ENCODE measurements around the gene BABAM2. TPM values are rescaled to one million over a fixed set of nuclear protein-coding genes. Genes with fewer than 3 reads are reported as not detected.
A peak's percentile ranks its signal among the peaks of the same experiment; 100 is the strongest.

Gene BABAM2
- total and polyA plus RNA-seq, 9 of the 15 experiments (the other 6 are each of a cell fraction or from before 2014, with no cell fraction given) = 10.9 to 37.4 (median 25.6) TPM

DNA sequence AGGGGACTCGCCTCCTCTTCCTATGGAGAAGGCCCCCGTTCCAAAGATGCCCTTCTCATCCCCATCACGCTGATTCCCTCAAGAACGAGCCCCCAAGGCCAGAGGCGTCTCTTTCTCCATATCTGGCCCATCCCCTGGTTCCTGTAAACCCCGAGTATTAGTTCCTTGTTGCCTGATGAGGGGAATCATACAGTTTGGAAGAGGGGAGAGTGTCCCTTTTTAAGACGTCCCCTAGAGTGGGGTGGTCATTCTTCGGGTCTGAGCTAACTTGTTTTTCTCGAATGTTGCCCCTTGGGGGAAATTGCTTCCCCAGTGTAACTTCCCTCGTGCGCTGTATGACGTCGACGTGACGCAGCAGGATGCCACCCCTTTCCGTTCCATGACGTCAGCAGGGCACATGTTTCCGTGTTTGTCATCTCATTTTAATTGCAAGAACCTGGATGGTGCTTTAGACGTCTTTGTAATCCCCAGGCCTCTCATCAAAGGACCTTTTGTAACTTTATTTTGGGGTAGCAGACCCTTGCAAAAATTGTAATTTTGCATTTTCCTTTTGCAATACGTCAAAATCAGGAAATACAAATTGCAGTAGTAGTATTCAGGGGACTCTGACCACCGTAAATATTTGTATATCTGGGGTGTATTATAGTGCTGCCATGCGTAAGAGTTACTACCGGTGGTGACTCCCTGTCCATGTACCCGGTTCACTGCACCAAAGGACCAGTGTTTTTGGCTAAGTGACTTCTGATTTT is 569 bp downstream of the BABAM2 start (continued):
- TF ChIP-seq, protein P1, sequence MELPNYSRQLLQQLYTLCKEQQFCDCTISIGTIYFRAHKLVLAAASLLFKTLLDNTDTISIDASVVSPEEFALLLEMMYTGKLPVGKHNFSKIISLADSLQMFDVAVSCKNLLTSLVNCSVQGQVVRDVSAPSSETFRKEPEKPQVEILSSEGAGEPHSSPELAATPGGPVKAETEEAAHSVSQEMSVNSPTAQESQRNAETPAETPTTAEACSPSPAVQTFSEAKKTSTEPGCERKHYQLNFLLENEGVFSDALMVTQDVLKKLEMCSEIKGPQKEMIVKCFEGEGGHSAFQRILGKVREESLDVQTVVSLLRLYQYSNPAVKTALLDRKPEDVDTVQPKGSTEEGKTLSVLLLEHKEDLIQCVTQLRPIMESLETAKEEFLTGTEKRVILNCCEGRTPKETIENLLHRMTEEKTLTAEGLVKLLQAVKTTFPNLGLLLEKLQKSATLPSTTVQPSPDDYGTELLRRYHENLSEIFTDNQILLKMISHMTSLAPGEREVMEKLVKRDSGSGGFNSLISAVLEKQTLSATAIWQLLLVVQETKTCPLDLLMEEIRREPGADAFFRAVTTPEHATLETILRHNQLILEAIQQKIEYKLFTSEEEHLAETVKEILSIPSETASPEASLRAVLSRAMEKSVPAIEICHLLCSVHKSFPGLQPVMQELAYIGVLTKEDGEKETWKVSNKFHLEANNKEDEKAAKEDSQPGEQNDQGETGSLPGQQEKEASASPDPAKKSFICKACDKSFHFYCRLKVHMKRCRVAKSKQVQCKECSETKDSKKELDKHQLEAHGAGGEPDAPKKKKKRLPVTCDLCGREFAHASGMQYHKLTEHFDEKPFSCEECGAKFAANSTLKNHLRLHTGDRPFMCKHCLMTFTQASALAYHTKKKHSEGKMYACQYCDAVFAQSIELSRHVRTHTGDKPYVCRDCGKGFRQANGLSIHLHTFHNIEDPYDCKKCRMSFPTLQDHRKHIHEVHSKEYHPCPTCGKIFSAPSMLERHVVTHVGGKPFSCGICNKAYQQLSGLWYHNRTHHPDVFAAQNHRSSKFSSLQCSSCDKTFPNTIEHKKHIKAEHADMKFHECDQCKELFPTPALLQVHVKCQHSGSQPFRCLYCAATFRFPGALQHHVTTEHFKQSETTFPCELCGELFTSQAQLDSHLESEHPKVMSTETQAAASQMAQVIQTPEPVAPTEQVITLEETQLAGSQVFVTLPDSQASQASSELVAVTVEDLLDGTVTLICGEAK (IDR thresholded peaks at IDR 0.05) = peak; percentile 85
- TF ChIP-seq, protein P1 (CRISPR knock-in tag; IDR thresholded peaks at IDR 0.05) = no peak
- TF ChIP-seq PHTF2 (CRISPR knock-in tag; IDR thresholded peaks at IDR 0.05) (no peak), ZNF668 (CRISPR knock-in tag; IDR thresholded peaks at IDR 0.05) (no peak), MTF1 (CRISPR knock-in tag; IDR thresholded peaks at IDR 0.05; ENCODE audit: borderline replicate concordance) (no peak), KLF1 (tag; IDR thresholded peaks at IDR 0.05) (no peak), CCNT2 (IDR thresholded peaks at IDR 0.05; ENCODE audit: borderline replicate concordance, extremely low read depth, insufficient read length, low read depth, low read length) (no peak), BCOR (IDR thresholded peaks at IDR 0.05) (no peak), PML (IDR thresholded peaks at IDR 0.05; ENCODE audit: low read length) (no peak; the same call in 1 of the 2 replicates), XRCC5 (IDR thresholded peaks at IDR 0.05; ENCODE audit: low read depth, low read length) (0 out of 2 replicates have a peak, but pooled peaks have one; percentile 29), ESRRB (CRISPR knock-in tag; IDR thresholded peaks at IDR 0.05; ENCODE audit: borderline replicate concordance) (no peak), UBTF (IDR thresholded peaks at IDR 0.05; ENCODE audit: borderline replicate concordance in 1 of 2, low read depth in 2 of 2, low read length in 2 of 2) (no peak), SRSF7 (optimal IDR thresholded peaks at IDR 0.05; ENCODE audit: low read depth, low read length) (no peak), ZNF699 (CRISPR knock-in tag; IDR thresholded peaks at IDR 0.05; ENCODE audit: insufficient replicate concordance) (no peak)
- TF ChIP-seq, protein P2, sequence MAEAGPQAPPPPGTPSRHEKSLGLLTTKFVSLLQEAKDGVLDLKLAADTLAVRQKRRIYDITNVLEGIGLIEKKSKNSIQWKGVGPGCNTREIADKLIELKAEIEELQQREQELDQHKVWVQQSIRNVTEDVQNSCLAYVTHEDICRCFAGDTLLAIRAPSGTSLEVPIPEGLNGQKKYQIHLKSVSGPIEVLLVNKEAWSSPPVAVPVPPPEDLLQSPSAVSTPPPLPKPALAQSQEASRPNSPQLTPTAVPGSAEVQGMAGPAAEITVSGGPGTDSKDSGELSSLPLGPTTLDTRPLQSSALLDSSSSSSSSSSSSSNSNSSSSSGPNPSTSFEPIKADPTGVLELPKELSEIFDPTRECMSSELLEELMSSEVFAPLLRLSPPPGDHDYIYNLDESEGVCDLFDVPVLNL (CRISPR knock-in tag; IDR thresholded peaks at IDR 0.05; ENCODE audit: low read depth) = no peak
